ENCODE results near the gene SLC22A25.
"Not testable (repeated sequence)": the region's sequence is repeated elsewhere in the genome, so short reads cannot be mapped to it uniquely, and the experiment has no call there.

The SLC22A25 gene

GRCh38 chr11:63237413-63237812 lies 6.0 kb downstream of the SLC22A25 start:
- Histone ChIP-seq H3K27ac (ENCODE audit: insufficient read depth, low read length, poor library complexity, severe bottlenecking) (no peak overlapping the region), H3K9me3 (ENCODE audit: control insufficient read depth, low read length) (no peaks in the 10 kb centered on the region), H3K4me1 (ENCODE audit: control insufficient read depth, insufficient read depth, low read length, poor library complexity, severe bottlenecking) (no peaks in the 10 kb centered on the region), H3K27me3 (replicated peaks; ENCODE audit: control insufficient read depth, insufficient read depth, low read length, poor library complexity, severe bottlenecking) (no peaks in the 10 kb centered on the region), H3K36me3 (ENCODE audit: control insufficient read depth, insufficient read depth, low read length) (no peaks in the 10 kb centered on the region), H3K4me3 (ENCODE audit: insufficient read depth, low read depth, low read length, poor library complexity, severe bottlenecking) (no peak overlapping the region)
- no peak for DNase-seq

DNA sequence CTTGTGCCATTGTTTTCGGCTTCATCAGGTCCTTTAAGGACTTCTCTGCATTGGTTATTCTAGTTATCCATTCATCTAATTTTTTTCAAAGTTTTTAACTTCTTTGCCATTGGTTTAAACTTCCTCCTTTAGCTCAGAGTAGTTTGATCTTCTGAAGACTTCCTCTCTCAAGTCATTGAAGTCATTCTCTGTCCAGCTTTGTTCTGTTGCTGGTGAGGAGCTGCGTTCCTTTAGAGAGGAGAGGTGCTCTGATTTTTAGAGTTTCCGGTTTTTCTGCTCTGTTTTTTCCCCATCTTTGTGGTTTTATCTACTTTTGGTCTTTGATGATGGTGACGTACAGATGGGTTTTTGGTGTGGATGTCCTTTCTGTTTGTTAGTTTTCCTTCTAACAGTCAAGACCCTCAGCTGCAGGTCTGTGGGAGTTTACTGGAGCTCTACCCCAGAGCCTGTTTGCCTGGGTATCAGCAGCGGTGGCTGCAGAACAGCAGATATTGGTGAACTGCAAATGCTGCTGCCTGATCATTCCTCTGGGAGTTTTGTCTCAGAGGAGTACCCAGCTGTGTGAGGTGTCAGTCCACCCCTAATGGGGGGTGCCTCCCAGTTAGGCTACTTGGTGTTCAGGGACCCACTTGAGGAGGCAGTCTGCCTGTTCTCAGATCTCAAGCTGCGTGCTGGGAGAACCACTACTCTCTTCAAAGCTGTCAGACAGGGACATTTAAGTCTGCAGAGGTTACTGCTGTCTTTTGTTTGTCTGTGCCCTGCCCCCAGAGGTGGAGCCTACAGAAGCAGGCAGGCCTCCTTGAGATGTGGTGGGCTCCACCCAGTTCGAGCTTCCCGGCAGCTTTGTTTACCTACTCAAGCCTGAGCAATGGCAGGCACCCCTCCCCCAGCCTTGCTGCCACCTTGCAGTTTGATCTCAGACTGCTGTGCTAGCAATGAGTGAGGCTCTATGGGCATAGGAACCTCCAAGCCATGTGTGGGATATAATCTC lies 7.6 kb downstream of the SLC22A25 start:
- not testable (repeated sequence) for H3K9me3 ChIP-seq (ENCODE audit: control insufficient read depth, low read length); H3K36me3 ChIP-seq (ENCODE audit: control insufficient read depth, insufficient read depth, low read length); DNase-seq; H3K4me1 ChIP-seq (ENCODE audit: control insufficient read depth, insufficient read depth, low read length, poor library complexity, severe bottlenecking); H3K27ac ChIP-seq (ENCODE audit: insufficient read depth, low read length, poor library complexity, severe bottlenecking); H3K27me3 ChIP-seq (replicated peaks; ENCODE audit: control insufficient read depth, insufficient read depth, low read length, poor library complexity, severe bottlenecking); H3K4me3 ChIP-seq (ENCODE audit: insufficient read depth, low read depth, low read length, poor library complexity, severe bottlenecking)

DNA sequence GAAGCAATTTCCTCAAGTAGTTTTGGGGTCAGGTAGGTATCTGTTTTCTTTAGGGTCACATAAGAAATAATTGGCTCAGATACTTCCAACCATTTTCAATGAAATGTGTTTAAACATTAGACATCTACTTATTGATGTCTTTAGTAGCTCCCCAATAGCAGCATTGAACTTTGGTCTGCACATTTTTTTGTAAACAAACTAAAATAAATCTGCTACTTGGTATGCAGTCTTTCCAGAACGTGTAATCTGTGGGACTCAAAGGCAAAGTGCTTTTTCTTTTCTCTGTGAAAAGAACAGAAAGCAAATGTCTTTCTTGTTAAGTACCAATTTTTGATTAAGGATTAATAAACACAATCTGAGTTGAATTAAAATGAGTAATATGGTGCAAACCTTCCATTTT lies 13.6 kb downstream of the SLC22A25 start:
- Histone ChIP-seq H3K27ac (ENCODE audit: insufficient read depth, low read length, poor library complexity, severe bottlenecking) (no peak overlapping the region), H3K36me3 (ENCODE audit: control insufficient read depth, insufficient read depth, low read length) (no peaks in the 10 kb centered on the region), H3K9me3 (ENCODE audit: control insufficient read depth, low read length) (no peaks in the 10 kb centered on the region), H3K27me3 (replicated peaks; ENCODE audit: control insufficient read depth, insufficient read depth, low read length, poor library complexity, severe bottlenecking) (peaks cover 5% of the 10 kb centered on the region), H3K4me3 (ENCODE audit: insufficient read depth, low read depth, low read length, poor library complexity, severe bottlenecking) (no peak overlapping the region), H3K4me1 (ENCODE audit: control insufficient read depth, insufficient read depth, low read length, poor library complexity, severe bottlenecking) (no peaks in the 10 kb centered on the region)
- no peak for DNase-seq

GRCh38 chr11:63227521-63228107 lies 15.8 kb downstream of the SLC22A25 start:
- Histone ChIP-seq H3K27me3 (replicated peaks; ENCODE audit: control insufficient read depth, insufficient read depth, low read length, poor library complexity, severe bottlenecking) (peaks cover 5% of the 10 kb centered on the region), H3K36me3 (ENCODE audit: control insufficient read depth, insufficient read depth, low read length) (no peaks in the 10 kb centered on the region), H3K27ac (ENCODE audit: insufficient read depth, low read length, poor library complexity, severe bottlenecking) (no peak overlapping the region), H3K4me1 (ENCODE audit: control insufficient read depth, insufficient read depth, low read length, poor library complexity, severe bottlenecking) (no peaks in the 10 kb centered on the region), H3K4me3 (ENCODE audit: insufficient read depth, low read depth, low read length, poor library complexity, severe bottlenecking) (no peak overlapping the region), H3K9me3 (ENCODE audit: control insufficient read depth, low read length) (no peaks in the 10 kb centered on the region)
- DNase-seq, result no peak

DNA sequence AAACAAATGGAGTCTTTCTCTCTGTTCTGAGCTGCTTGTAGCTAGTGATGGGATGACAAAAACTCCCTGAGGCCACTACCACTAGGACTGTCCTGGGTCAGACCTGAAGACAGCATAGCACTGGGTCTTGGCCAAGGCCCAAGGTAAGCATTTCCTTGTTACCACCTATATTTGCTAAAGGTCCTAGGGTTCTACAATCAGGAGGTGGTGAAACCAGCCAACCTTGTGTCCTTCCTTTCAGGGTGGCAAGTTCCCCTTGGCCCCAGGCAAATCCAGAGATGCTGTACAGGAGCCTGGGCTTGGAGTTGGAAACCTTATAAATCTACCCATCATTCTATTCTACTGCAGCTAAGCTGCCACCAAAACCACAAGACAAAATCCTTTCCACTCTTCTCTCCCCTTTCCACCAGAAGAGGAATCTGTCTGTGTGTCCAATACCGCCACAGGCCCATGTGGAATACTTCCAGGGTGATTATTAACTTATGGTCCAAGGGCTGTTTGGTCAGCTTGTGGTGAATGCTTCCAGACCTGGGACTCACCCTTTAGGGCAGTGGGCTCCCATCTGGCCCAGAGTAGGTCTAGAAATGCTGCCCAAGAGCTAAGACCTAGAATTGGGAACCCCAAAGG lies 16.8 kb downstream of the SLC22A25 start:
- DNase-seq, result no peak
- H3K4me3 ChIP-seq (ENCODE audit: insufficient read depth, low read depth, low read length, poor library complexity, severe bottlenecking), result no peak overlapping the region
- H3K9me3 ChIP-seq (ENCODE audit: control insufficient read depth, low read length), result no peaks in the 10 kb centered on the region
- no peaks in the 10 kb centered on the region for H3K4me1 ChIP-seq (ENCODE audit: control insufficient read depth, insufficient read depth, low read length, poor library complexity, severe bottlenecking)
- no peak overlapping the region for H3K27ac ChIP-seq (ENCODE audit: insufficient read depth, low read length, poor library complexity, severe bottlenecking)
- no peaks in the 10 kb centered on the region for H3K36me3 ChIP-seq (ENCODE audit: control insufficient read depth, insufficient read depth, low read length)
- peaks cover 5% of the 10 kb centered on the region for H3K27me3 ChIP-seq (replicated peaks; ENCODE audit: control insufficient read depth, insufficient read depth, low read length, poor library complexity, severe bottlenecking)

DNA sequence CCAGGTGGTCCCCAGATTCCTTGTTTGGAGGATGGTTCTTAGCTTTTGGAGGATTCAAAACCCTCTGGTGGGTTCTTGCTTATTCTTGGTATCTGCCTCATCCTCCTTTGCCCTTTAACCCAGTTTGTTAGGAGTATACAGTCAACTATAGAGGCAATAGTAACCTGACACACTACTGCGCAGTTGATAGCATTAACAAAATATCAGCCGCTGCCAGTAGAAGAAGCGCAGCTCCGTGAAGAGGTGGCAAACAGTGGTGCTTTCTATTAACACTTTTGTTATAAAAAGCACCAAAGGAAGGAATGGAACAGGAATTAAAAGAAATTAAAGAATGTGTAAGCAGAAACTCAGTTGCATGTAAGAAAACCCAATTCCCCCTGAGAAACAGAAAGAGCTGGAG lies 29.3 kb downstream of the SLC22A25 start:
- H3K27me3 ChIP-seq (replicated peaks; ENCODE audit: control insufficient read depth, insufficient read depth, low read length, poor library complexity, severe bottlenecking), result peaks cover 3% of the 10 kb centered on the region
- no peak overlapping the region for H3K4me3 ChIP-seq (ENCODE audit: insufficient read depth, low read depth, low read length, poor library complexity, severe bottlenecking)
- H3K9me3 ChIP-seq (ENCODE audit: control insufficient read depth, low read length), result no peaks in the 10 kb centered on the region
- no peaks in the 10 kb centered on the region for H3K4me1 ChIP-seq (ENCODE audit: control insufficient read depth, insufficient read depth, low read length, poor library complexity, severe bottlenecking)
- DNase-seq, result no peak
- H3K27ac ChIP-seq (ENCODE audit: insufficient read depth, low read length, poor library complexity, severe bottlenecking), result no peak overlapping the region
- no peaks in the 10 kb centered on the region for H3K36me3 ChIP-seq (ENCODE audit: control insufficient read depth, insufficient read depth, low read length)

GRCh38 chr11:63212742-63213141 lies 30.7 kb downstream of the SLC22A25 start:
- Histone ChIP-seq H3K4me1 (ENCODE audit: control insufficient read depth, insufficient read depth, low read length, poor library complexity, severe bottlenecking) (no peaks in the 10 kb centered on the region), H3K4me3 (ENCODE audit: insufficient read depth, low read depth, low read length, poor library complexity, severe bottlenecking) (no peak overlapping the region), H3K9me3 (ENCODE audit: control insufficient read depth, low read length) (no peaks in the 10 kb centered on the region), H3K27me3 (replicated peaks; ENCODE audit: control insufficient read depth, insufficient read depth, low read length, poor library complexity, severe bottlenecking) (peaks cover 3% of the 10 kb centered on the region), H3K36me3 (ENCODE audit: control insufficient read depth, insufficient read depth, low read length) (no peaks in the 10 kb centered on the region), H3K27ac (ENCODE audit: insufficient read depth, low read length, poor library complexity, severe bottlenecking) (no peak overlapping the region)
- DNase-seq, result no peak

DNA sequence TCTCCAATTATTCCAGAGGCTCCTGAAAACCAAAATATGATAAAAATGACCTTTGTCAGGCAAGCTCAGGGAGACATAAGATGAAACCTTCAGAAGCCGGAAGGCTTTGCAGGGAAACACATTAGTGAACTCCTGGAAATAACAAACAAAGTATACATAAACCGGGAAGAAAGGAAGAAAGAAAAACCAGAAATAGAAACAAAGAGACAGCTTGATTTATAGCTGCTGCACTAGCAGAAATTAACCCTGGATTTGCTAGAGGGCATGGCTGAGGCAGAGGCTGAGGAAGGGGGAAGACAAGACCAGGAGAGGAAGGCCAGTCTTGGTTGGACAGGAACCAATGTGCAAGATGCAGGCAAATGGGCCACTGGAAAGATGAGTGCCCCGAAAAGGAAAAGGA lies 33.3 kb downstream of the SLC22A25 start:
- DNase-seq, result no peak

More for the DNA sequence above, 33.3 kb downstream of the SLC22A25 start:
- Histone ChIP-seq H3K27ac (ENCODE audit: insufficient read depth, low read length, poor library complexity, severe bottlenecking) (no peak overlapping the region), H3K27me3 (replicated peaks; ENCODE audit: control insufficient read depth, insufficient read depth, low read length, poor library complexity, severe bottlenecking) (peaks cover 3% of the 10 kb centered on the region), H3K4me3 (ENCODE audit: insufficient read depth, low read depth, low read length, poor library complexity, severe bottlenecking) (no peak overlapping the region), H3K9me3 (ENCODE audit: control insufficient read depth, low read length) (no peaks in the 10 kb centered on the region), H3K36me3 (ENCODE audit: control insufficient read depth, insufficient read depth, low read length) (no peaks in the 10 kb centered on the region), H3K4me1 (ENCODE audit: control insufficient read depth, insufficient read depth, low read length, poor library complexity, severe bottlenecking) (no peaks in the 10 kb centered on the region)
